Stimulated activated CD4-positive, alpha-beta T cell treated with anti-CD3 and anti-CD28 coated beads, Interleukin-4, amount 100 ng/mL, for 48 hours (primary cell): Measurements from ENCODE around the gene SERP2.

Experiments
- DNase-seq, 2 donors: peaks; one replicate each; pipeline ENCODE4 v3.0.0-alpha.2; 2020; ENCODE audit warnings: low read depth in 2 of 2

The SERP2 gene

GRCh38 chr13:44355621-44356020 is 18.0 kb upstream of the SERP2 start:
- no peak for DNase-seq

DNA sequence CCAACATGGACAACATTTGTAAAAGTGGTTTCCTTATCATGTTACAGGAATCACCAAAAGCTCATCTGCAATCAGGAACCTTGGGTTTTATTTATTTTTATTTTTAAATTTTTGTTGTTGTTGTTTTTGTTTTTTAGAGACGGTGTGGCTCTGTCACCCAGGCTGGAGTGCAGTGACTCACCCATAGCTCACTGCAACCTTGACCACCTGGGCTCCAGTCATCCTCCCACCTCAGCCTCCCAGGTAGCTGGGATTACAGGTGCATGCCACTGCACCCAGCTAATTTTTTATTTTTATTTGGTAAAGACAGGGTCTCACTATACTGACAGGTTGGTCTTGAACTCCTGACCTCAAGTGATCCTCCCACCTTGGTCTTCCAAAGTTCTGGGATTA is 13.6 kb upstream of the SERP2 start:
- no peak for DNase-seq

DNA sequence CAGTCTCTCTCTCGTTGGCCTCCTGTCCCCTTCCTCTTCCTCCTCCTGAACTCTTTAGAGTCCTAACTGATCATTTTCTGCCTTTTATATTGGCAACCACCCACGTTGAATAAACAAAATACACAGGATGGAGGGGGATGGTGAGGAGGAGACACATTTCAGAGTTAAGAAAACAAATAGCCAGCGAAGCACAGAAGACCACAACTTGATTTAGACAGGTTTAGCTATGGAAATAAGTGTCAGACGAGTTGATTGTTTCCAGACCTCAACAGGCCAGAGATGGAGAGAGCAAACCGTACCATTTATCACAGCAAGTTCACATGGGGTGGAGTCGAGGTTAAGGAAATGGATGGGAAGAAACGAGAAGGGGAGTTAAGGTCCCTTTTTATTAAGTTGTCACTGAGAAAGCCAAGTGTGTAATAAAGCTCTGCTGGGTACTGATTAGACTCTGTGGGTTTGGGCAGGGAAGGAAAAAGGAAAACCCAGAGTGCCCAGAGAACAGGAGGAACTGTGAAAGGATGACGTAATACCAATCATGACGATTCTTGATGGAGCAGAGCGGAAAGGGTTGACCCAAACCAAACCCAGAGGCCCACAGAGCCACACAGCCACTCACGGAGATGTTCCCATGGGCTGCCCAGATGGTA is 11.1 kb upstream of the SERP2 start:
- no peak for DNase-seq

DNA sequence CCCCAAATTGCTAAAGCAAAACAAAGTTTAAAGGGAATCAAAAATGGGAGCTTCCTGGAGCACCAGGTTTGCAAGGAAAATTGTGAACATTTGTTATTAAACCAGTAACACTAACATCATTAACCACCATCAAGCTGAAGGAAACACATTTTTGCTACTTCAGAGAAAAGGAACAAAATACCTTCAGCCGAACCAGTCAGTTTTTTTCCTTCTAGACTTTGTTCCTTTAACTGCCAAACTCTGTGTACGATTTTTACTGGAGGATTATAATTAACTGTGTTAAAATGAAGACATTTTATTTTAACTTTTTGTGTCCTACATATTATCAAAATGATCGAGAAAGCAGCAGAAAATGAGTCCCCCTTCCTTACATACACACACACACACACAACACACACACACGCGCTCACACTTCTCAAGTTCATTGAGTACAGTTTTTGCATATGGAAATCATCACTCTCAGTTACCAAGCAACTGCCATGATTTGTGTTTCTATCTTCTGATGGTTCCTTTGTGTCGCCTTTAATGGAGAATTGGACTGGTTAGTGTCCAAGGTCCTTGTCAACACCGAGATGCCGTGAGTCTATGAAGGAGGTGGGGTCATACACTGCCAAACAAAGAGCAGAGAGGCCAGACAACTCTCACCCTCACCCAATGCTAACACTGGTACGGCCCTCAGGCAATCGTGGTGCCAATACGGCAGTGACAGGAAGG is 9.8 kb upstream of the SERP2 start:
- no peak for DNase-seq

DNA sequence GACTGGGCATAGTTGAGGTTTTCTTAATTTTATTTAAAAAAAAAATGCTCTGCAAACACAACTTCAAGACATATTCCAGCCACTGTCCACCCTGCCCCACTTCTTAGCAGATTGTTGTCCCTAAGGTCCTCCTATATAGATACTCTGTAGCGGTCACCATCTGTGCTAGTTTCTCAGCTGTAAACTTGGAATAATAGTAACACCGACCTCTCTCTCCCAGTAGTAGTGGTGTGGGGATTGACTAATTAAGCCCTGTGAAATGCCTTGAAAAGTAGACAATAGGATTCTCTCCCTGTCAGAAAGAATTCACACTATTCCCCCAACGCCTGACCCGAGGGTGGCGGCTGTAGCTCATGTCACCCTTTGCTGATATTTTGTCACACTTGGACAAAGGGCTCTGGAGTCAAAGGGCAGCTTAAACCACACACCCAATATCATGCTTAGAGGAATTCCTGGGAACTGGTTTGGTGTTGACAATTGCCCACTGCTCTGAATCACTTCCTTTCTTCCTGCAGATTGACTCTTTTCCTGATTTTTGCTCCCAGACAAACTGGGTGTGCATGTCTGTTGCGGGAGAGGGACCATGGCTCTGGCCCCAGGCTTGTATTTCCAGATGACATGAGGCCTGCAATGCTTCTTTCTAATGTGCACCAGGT is 9.2 kb upstream of the SERP2 start:
- DNase-seq, result no peak

DNA sequence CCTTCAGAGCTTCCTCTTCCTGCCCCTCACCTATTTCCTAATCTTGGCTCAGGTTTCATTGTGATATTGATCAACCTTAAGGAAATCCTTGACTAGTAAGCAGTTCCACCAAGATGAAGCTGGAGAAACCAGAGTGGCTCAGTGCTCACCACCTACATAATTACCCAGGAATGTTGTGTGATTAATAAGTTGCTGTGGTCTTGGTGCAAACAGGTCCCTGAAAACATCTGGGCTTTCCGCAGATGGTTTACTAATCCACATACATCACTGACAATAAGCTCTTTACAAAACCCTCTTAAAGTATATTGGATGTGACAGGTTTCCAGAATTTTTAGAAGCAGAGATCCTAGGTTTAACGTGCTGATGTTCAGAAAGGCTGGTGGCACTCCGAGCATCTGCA is 8.6 kb upstream of the SERP2 start:
- no peak for DNase-seq

DNA sequence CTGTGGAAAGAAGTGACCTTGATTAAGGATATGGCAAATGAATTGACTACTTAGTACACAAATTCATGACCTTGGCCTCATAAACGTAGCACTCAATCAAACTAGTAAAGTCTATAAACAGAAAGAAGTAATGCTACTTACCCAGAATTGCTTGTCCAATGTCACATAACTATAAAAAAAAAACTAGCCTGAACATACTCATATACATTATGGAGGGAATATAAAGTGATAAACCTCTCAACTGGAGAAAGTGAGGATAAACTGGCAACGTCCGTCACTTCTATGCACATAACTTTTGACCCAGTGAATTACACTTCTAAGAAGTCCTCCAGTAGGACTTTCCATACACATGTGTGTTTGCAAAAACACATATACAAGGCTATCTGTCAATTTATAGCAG is 7.7 kb upstream of the SERP2 start:
- DNase-seq, result no peak

GRCh38 chr13:44368062-44368591 is 5.5 kb upstream of the SERP2 start:
- DNase-seq, result no peak

GRCh38 chr13:44368599-44369368 is 4.8 kb upstream of the SERP2 start:
- no peak for DNase-seq

GRCh38 chr13:44371421-44371820 is 2.2 kb upstream of the SERP2 start:
- DNase-seq, result no peak

GRCh38 chr13:44373247-44373600 is 400 bp upstream of the SERP2 start:
- DNase-seq, result no peak

GRCh38 chr13:44374348-44374712 is 706 bp downstream of the SERP2 start:
- DNase-seq, result no peak

DNA sequence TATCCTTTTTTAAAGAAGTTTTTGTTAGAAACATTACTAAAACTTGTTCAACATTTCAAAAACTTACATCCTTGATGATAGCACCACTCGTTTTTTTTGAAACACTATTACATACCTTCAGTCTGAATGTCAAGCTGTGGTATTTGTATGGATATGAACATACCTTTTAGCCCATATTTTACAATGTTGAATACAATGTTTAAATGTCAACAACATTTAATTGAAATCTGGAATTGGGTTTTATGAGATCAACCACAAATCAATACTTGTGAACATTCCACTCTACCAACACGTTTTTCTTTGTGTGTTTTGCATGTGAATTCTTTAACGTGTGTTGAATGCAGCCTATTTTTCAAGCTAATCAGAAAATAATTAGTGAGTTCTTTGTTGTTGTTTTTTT is 4.7 kb downstream of the SERP2 start:
- DNase-seq, result no peak

- no peak for DNase-seq
Measured at GRCh38 chr13:44379885-44380284, 6.3 kb downstream of the SERP2 start.

- no peak for DNase-seq
Measured at GRCh38 chr13:44380404-44381165, 7.0 kb downstream of the SERP2 start.

GRCh38 chr13:44382635-44383145 is 9.1 kb downstream of the SERP2 start:
- DNase-seq, result no peak

- no peak for DNase-seq
Measured at GRCh38 chr13:44383945-44384344, 10.3 kb downstream of the SERP2 start.

- no peak for DNase-seq
Measured at GRCh38 chr13:44384778-44385177, 11.2 kb downstream of the SERP2 start.

DNA sequence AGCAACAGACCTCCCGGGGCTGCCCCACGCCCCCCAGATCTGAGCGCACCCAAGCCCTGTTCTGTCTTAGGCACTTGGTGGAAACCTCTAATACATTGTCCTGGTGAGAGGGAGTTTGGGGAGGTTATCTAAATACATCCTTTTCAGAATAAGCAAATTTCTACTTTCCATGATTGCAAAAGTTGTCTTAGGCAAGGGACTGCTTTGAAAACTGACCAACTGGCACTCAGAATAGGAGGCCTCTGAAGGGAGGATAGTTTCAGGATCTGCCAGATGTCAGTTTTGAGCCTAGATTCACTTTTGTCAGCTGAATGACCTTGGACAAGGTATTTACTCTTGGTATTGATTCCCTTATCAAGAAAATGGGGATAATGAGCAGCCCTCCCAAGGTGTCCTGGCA is 11.8 kb downstream of the SERP2 start:
- DNase-seq, result no peak

DNA sequence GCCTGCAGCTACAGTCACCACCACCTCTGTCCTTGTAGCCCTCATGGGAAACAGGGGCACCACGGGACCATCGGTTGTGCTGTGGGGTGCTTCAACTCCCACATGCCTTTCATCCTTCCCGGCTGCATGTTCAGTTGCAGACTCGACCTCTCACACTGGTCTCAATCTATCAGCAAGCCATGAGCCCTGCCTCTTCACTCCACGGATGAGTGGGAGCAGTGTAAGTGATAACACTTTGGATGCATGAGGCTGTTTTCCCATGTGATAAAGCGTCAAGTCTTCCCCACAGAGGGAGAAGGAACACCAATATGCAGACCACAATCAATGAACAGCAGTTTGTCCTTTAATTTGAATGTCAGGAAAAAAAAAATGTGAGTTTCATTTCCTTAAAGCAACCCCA is 12.2 kb downstream of the SERP2 start:
- DNase-seq, result no peak

GRCh38 chr13:44386913-44387556 is 13.4 kb downstream of the SERP2 start:
- no peak for DNase-seq
